HG02623 (cell line): ENCODE data around the gene LLGL2.
"Not testable (repeated sequence)": the region's sequence is repeated elsewhere in the genome, so short reads cannot be mapped to it uniquely, and the experiment has no call there.

ENCODE experiments used
- ATAC-seq: cut with Tn5 transposase; IDR thresholded peaks from one replicate; pipeline ENCODE4 v1.9.1; 2021; ENCODE audit warnings: moderate library complexity; ENCODE audit not compliant: unreplicated experiment

LLGL2 gene

GRCh38 chr17:75568412-75569255, 43.1 kb downstream of the LLGL2 start:
- no peak for ATAC-seq

GRCh38 chr17:75570034-75570676, 44.7 kb downstream of the LLGL2 start:
- no peak for ATAC-seq

GRCh38 chr17:75570772-75571171, 45.3 kb downstream of the LLGL2 start:
- ATAC-seq, result no peak

- ATAC-seq, result peak; percentile 53
Measured at GRCh38 chr17:75571197-75571884, 45.8 kb downstream of the LLGL2 start.

- ATAC-seq, result no peak
Measured at GRCh38 chr17:75571885-75572215, 46.4 kb downstream of the LLGL2 start.

GRCh38 chr17:75572713-75573539, 47.4 kb downstream of the LLGL2 start:
- no peak for ATAC-seq

- no peak for ATAC-seq
Measured at GRCh38 chr17:75573540-75573957, 48.1 kb downstream of the LLGL2 start.

- no peak for ATAC-seq
Measured at GRCh38 chr17:75573994-75574393, 48.5 kb downstream of the LLGL2 start.

GRCh38 chr17:75574404-75575036, 49.0 kb downstream of the LLGL2 start:
- no peak for ATAC-seq

GRCh38 chr17:75575197-75575596, 49.7 kb downstream of the LLGL2 start:
- ATAC-seq, result no peak

- ATAC-seq, result no peak
Measured at GRCh38 chr17:75575728-75576127, 50.2 kb downstream of the LLGL2 start.

GRCh38 chr17:75576661-75577060, 51.2 kb downstream of the LLGL2 start:
- no peak for ATAC-seq

GRCh38 chr17:75581121-75581725, 55.7 kb downstream of the LLGL2 start:
- ATAC-seq, result not testable (repeated sequence)

GRCh38 chr17:75583197-75583596, 57.7 kb downstream of the LLGL2 start:
- not testable (repeated sequence) for ATAC-seq

- ATAC-seq, result no peak
Measured at GRCh38 chr17:75584849-75585175, 59.3 kb downstream of the LLGL2 start.

GRCh38 chr17:75587675-75588595, 62.4 kb downstream of the LLGL2 start, which contains the start of gene MYO15B:
Gene MYO15B, plus strand, starts transcription at chr17:75587800. Its CDS starts 258 bp downstream, at chr17:75588058.
- ATAC-seq, result no peak

- ATAC-seq, result no peak
Measured at GRCh38 chr17:75588596-75589011, 63.1 kb downstream of the LLGL2 start.

- peak; percentile 73 for ATAC-seq
Measured at GRCh38 chr17:75589012-75589918, 63.8 kb downstream of the LLGL2 start.
